HG02623 (cell line): Measurements from ENCODE around the gene ANKDD1B.
"Not testable (repeated sequence)": the region's sequence is repeated elsewhere in the genome, so short reads cannot be mapped to it uniquely, and the experiment has no call there.

Experiments used
- ATAC-seq: cut with Tn5 transposase; IDR thresholded peaks from one replicate; pipeline ENCODE4 v1.9.1; 2021; ENCODE audit warnings: moderate library complexity; ENCODE audit not compliant: unreplicated experiment

ANKDD1B gene

DNA sequence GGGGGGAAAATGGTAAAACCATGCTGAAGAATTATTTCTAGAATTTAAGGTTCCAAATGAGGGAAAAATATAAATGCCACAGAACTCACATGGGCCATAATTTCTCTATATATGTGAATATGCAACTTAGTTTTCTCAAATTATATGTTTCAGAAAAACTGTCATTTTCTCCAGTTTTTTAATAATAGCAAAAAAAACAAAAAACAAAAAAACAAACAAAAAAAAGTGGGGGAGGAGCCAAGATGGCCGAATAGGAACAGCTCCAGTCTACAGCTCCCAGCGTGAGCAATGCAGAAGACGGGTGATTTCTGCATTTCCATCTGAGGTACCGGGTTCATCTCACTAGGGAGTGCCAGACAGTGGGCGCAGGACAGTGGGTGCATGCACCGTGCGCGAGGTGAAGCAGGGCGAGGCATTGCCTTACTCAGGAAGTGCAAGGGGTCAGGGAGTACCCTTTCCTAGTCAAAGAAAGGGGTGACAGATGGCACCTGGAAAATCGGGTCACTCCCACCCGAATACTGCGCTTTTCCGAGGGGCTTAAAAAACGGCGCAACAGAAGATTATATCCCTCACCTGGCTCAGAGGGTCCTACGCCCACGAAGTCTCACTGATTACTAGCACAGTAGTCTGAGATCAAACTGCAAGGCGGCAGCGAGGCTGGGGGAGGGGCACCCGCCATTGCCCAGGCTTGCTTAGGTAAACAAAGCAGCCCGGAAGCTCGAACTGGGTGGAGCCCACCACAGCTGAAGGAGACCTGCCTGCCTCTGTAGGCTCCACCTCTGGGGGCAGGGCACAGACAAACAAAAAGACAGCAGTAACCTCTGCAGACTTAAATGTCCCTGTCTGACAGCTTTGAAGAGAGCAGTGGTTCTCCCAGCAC lies 84.5 kb downstream of the ANKDD1B start:
- not testable (repeated sequence) for ATAC-seq

DNA sequence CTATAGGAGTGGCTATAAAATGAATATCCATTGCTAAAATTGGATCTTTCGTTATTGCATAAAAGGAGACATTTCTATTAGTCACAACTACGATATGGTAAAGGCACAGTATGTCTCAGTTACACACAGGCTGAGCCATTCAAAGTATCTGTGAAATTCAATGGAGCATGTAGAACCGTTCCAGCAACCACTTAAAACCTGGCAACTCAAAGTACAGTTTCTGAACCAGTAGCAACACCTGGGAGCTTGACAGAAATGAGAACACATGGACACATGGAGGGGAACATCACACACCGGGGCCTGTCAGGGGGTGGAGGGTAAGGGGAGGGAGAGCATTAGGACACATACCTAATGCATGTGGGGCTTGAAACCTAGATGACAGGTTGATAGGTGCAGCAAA lies 90.6 kb downstream of the ANKDD1B start:
- ATAC-seq, result no peak

- no peak for ATAC-seq
Measured at GRCh38 chr5:75706016-75706415, 94.8 kb downstream of the ANKDD1B start.

- no peak for ATAC-seq
Measured at GRCh38 chr5:75706775-75707174, 95.5 kb downstream of the ANKDD1B start.

DNA sequence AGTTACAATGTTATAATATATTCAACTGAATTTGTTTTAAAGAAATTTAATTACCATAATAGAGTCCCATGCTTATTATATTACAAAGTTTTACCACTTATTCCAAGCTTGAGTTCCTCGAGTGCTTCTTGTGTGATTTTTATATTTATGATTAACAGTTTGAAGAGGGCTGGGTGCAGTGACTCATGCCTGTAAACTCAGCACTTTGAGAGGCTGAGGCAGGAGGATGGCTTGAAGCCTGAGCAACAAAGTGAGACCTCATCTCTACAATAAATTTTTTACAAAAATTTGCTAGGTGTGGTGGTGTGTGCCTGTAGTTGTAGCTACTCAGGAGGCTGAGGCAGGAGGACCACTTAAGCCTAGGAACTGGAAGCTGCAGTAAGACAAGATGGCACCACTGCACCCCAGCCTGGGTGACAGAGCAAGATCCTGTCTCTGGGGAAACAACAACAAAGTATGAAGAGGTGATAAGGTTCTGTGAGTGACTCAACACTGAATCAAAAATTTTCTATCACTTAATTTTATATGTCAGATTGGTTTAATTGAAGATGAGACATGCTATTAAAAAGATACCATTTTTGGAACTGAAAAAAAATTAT lies 96.8 kb downstream of the ANKDD1B start:
- ATAC-seq, result no peak

DNA sequence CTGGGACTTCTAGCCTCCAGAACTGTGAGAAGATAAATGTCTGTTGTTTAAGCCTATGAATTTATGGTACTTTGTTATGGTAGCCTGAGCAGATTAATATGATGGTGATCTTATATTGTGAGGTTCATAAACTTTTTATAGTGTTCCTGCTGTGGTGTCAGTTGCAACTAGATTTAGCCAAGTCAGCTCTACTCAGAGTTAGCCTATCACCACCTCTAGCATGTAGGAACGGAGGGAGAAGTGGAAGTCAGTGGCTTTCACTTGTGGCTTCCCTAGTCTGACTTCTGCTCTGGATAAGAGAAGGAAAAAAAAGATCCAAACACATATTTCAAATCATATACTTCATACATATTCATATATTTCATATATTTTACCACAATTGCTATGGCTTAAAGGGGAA lies 99.4 kb downstream of the ANKDD1B start:
- no peak for ATAC-seq

DNA sequence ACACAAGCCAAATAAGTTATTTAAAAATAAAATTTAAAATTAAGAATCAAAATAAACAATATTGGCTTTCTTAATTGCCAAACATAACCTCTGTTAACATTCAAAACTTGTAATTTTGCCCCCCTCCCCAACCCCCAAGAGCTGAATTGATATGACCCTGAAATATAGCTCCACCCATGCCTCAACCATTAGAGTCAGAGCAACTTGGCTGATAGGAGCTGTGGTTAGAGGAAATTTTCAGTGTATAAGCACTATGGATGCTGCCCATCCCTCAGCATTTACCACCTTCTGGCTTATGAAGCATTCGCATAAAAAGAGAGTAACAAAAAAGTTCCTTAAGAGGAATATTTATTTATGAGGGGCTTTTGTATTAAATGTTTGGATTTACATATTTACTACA lies 99.9 kb downstream of the ANKDD1B start:
- no peak for ATAC-seq

- ATAC-seq, result no peak
Measured at GRCh38 chr5:75712091-75712490, 100.8 kb downstream of the ANKDD1B start.

GRCh38 chr5:75716715-75717081 lies 105.4 kb downstream of the ANKDD1B start:
- ATAC-seq, result peak; percentile 7

- ATAC-seq, result peak; percentile 92
Measured at GRCh38 chr5:75717082-75717922, 106.0 kb downstream of the ANKDD1B start, which contains the start of gene POC5. TSS of gene POC5 (minus strand) at chr5:75717437. CDS start at chr5:75712937, 4,500 bp downstream.

DNA sequence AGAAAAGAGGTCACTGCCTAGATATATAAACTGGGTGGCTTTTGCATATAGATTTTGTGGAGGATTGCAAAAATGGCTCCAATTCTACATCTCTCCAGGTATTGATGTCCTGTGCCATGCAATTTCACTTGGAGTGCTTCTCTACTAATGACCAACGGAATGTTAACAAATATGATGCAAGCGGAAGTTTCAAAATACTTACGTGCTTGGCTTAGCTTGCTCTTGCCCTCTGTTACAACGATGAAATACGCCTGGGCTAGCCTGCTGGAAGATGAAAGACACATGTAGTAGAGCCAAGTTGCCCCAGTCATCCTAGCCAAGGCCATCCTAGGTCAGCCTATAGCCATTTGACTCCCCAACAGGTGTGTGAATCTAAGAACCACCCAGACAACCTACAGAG lies 109.6 kb downstream of the ANKDD1B start:
- no peak for ATAC-seq
